Type B pancreatic cell (in vitro differentiated cells): ENCODE results near the gene MTRFR. TPM values are rescaled to one million over a fixed set of nuclear protein-coding genes. Genes with fewer than 3 reads are reported as not detected.

Experiments
- DNase-seq: peaks from one replicate; pipeline ENCODE4 v3.0.0; 2021; ENCODE audit warnings: mixed read lengths; ENCODE audit not compliant: unreplicated experiment; ENCODE audit errors: extremely low spot score
- H3K27ac Mint-ChIP-seq: 2 replicates; pipeline ENCODE4 v1.8.0; 2021; ENCODE audit warnings: mild to moderate bottlenecking, mixed read lengths
- H3K27me3 Mint-ChIP-seq: 2 replicates; pipeline ENCODE4 v1.8.0; 2021; ENCODE audit warnings: mixed read lengths
- H3K36me3 Mint-ChIP-seq: 2 replicates; pipeline ENCODE4 v1.8.0; 2021; ENCODE audit warnings: mixed read lengths
- H3K4me1 Mint-ChIP-seq: one replicate; pipeline ENCODE4 v1.8.0; 2021; ENCODE audit warnings: mixed read lengths; ENCODE audit not compliant: unreplicated experiment
- H3K4me3 Mint-ChIP-seq: 2 replicates; pipeline ENCODE4 v1.8.0; 2021; ENCODE audit warnings: mild to moderate bottlenecking, mixed read lengths
- H3K9me3 Mint-ChIP-seq: 2 replicates; pipeline ENCODE4 v1.8.0; 2021; ENCODE audit warnings: mixed read lengths
- total RNA-seq: library from RNA; stranded (reverse); gene quantifications from 2 replicates; pipeline ENCODE4 v1.2.1, GENCODE V29; 2021; ENCODE audit warnings: low replicate concordance
- TF ChIP-seq, protein P1 (sequence below): fragments of 200-600 bp; sonication (generic); conservative IDR thresholded peaks from 2 replicates; pipeline ENCODE4 v1.5.0; 2021; ENCODE audit warnings: antibody characterized with exemption, mild to moderate bottlenecking

The MTRFR gene
- total RNA-seq, 1 donor from 2014 or later, result 17.2 TPM

DNA sequence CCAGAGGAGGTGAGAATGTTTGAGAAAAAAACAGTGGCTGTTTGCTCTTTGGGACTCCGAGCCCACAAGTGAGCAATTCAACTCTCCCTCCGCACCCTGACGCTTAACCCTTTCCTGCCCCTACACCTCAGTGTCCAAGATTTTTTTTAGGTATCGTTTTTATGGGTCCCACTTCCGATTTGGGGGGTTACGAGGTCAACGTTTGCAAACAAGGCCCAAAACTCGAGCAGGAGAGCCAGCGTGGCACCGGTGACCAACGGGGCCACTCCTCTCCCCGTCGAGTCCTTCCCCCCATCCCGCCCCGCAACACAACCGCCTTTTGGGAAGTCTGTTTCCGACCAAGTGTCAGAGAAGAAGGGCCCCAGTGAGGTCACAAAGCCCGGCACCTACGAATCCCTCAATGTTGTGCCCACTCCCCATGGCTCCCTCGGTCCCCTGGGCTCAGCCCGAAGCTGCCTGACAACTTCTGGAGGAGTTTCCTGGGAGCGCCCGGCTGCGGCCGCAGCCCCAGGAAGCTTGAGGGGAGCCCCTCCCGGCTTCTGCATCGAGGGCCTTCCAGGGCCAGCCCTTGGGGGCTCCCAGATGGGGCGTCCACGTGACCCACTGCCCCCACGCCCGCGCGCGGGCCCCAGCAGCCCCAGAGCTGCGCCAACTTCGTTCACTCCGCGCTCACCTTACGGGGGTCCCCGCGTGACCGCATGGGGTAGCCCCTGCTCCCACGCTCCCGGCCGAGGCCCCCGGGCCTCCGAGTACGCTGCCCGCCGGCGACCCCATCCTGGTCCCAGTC lies 37.2 kb downstream of the MTRFR start:
- Mint-ChIP-seq H3K27me3 (no peaks in the 10 kb centered on the region), H3K9me3 (no peaks in the 10 kb centered on the region), H3K4me1 (peaks cover 12% of the 10 kb centered on the region), H3K4me3 (peak overlapping the region; percentile 95), H3K36me3 (peaks cover 8% of the 10 kb centered on the region), H3K27ac (peak overlapping the region; percentile 93)
- DNase-seq, result no peak
- TF ChIP-seq, protein P1, sequence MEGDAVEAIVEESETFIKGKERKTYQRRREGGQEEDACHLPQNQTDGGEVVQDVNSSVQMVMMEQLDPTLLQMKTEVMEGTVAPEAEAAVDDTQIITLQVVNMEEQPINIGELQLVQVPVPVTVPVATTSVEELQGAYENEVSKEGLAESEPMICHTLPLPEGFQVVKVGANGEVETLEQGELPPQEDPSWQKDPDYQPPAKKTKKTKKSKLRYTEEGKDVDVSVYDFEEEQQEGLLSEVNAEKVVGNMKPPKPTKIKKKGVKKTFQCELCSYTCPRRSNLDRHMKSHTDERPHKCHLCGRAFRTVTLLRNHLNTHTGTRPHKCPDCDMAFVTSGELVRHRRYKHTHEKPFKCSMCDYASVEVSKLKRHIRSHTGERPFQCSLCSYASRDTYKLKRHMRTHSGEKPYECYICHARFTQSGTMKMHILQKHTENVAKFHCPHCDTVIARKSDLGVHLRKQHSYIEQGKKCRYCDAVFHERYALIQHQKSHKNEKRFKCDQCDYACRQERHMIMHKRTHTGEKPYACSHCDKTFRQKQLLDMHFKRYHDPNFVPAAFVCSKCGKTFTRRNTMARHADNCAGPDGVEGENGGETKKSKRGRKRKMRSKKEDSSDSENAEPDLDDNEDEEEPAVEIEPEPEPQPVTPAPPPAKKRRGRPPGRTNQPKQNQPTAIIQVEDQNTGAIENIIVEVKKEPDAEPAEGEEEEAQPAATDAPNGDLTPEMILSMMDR, result no peak

DNA sequence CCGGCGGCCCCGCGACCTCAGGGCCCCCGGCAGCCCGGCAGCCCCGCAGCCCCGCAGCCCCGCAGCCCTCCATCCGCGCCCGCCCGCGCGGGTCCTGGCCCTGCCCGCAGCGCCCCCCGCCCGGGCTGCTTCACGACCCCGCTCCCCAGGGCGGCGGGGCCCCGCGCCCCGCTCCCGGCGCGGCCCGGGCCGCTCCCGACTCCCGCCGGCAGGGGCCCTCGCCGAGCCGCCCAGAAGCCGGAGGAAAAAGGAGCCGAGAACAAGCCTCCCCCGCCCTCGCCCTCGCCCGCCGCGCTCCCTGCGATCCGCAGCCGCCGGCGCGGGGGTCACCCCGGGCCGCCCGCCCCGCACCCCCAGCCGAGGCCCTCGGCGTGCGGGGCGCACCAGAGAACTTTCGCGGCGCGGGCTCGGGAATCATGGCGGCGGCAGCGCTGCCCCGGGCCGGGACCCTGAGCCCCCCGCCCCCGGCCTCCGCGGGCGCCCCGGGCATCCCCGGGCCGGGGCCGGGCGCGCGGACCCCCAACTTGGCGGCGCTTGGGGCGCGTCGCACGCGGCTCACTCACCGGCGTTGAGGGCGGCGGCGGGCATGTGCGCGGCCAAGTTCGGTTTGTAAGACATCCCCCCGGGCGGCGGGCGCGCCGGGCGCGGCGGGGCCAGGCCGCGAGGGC lies 37.9 kb downstream of the MTRFR start:
- H3K4me1 Mint-ChIP-seq, result peaks cover 12% of the 10 kb centered on the region
- H3K36me3 Mint-ChIP-seq, result peaks cover 8% of the 10 kb centered on the region
- H3K4me3 Mint-ChIP-seq, result no peak overlapping the region
- TF ChIP-seq, protein P1, result peak; percentile 70
- no peaks in the 10 kb centered on the region for H3K9me3 Mint-ChIP-seq
- peak; percentile 80 for DNase-seq
- no peak overlapping the region for H3K27ac Mint-ChIP-seq
- H3K27me3 Mint-ChIP-seq, result no peaks in the 10 kb centered on the region

DNA sequence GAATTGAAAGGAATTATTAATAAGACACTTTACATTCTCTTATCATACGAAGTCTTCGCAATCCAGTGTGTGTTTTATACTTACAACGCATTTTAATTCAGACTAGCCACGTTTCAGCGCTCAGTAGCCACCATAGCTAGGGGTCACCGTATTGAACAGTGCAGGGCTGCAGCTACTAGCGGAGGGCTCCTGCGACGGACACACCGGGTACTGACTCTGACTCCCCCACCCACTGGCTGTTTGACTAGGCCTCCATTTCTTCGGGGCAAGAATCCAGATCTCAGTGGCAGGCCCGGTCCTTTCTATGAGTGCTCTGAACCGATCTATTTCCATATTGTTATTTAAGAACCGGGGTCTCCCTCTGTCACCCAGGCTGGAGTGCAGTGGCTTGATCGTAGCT lies 39.9 kb downstream of the MTRFR start:
- Mint-ChIP-seq H3K9me3 (no peaks in the 10 kb centered on the region), H3K4me3 (peak overlapping the region; percentile 87), H3K4me1 (peaks cover 12% of the 10 kb centered on the region), H3K27ac (peak overlapping the region; percentile 23), H3K36me3 (no peaks in the 10 kb centered on the region), H3K27me3 (no peaks in the 10 kb centered on the region)
- no peak for DNase-seq
- TF ChIP-seq, protein P1, result no peak

DNA sequence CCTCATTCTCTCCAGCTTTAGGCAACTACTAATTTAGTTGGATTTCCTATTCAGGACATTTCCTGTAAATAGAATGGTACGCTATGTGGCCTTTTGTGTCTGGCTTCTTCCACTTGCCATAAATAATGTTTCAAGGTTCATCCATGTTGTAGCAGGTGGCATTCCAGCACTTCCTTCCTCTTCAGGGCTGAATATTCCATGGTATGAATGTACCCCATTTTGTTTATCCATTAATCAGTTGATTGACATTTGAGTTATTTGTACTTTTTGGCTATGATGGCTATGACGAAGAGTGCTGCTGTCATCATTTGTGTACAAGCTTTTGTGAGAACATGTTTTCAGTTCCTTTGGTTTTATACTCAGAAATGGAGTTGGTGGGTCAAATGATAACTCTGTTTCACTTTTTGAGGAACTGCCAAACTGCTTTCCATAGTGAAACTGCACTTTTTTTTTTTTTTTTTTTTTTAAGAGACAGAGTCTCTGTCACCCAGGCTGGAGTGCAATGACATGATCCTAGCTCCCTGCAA lies 44.9 kb downstream of the MTRFR start:
- H3K27me3 Mint-ChIP-seq, result no peaks in the 10 kb centered on the region
- no peak overlapping the region for H3K27ac Mint-ChIP-seq
- H3K4me1 Mint-ChIP-seq, result peaks cover 4% of the 10 kb centered on the region
- TF ChIP-seq, protein P1, result no peak
- no peaks in the 10 kb centered on the region for H3K9me3 Mint-ChIP-seq
- H3K4me3 Mint-ChIP-seq, result no peak overlapping the region
- H3K36me3 Mint-ChIP-seq, result no peaks in the 10 kb centered on the region
- no peak for DNase-seq

DNA sequence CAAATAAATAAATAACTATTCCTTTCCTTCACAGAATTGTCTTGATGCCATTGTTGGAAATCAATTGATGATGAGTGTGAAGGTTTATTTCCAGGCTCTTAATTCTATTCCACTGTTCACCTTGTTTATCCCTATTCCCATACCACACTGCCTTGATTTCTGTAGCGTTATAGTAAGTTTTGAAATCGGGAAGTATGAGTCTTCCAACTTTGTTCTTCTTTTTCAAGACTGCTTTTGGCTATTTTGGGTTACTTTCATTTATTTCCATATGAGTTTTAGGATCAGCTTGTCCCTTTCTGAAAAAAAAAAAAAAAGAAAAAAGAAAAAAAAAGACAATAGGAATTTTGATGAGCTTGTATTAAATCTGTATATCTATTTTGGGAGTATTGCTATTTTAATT lies 47.7 kb downstream of the MTRFR start:
- H3K9me3 Mint-ChIP-seq, result no peaks in the 10 kb centered on the region
- H3K27ac Mint-ChIP-seq, result no peak overlapping the region
- no peak overlapping the region for H3K4me3 Mint-ChIP-seq
- no peaks in the 10 kb centered on the region for H3K36me3 Mint-ChIP-seq
- no peaks in the 10 kb centered on the region for H3K4me1 Mint-ChIP-seq
- no peak for DNase-seq
- H3K27me3 Mint-ChIP-seq, result no peaks in the 10 kb centered on the region
- TF ChIP-seq, protein P1, result no peak
